BJ (cell line): ENCODE data around the gene SOX10. TPM values are rescaled to one million over a fixed set of nuclear protein-coding genes. Genes with fewer than 3 reads are reported as not detected.

Experiments used
- CTCF ChIA-PET: fragments of 350-600 bp; formaldehyde crosslinking; extraction: SDS; loops from one replicate; lab custom pipeline; 2021; ENCODE audit warnings: antibody characterized with exemption, inconsistent platforms; lab: Yijun Ruan, JAX
- POLR2A ChIA-PET: fragments of 300-600 bp; sonication (Branson Sonifier 250); formaldehyde crosslinking; extraction: SDS; loops from one replicate; lab custom pipeline; 2021; ENCODE audit warnings: antibody characterized with exemption; lab: Charles Lee
- DNase-seq: peaks from one replicate; pipeline ENCODE4 v3.0.0-alpha.2; 2011; ENCODE audit warnings: low read depth
- H3K27me3 ChIP-seq: 2 replicates; pipeline ENCODE4 v1.6.0; 2011; ENCODE audit warnings: low read length; ENCODE audit not compliant: control insufficient read depth, insufficient read depth
- H3K36me3 ChIP-seq: 2 replicates; pipeline ENCODE4 v1.5.1; 2011; ENCODE audit warnings: low read length; ENCODE audit not compliant: control insufficient read depth, insufficient read depth
- H3K4me3 ChIP-seq: 2 replicates; pipeline ENCODE4 v1.5.1; 2011; ENCODE audit warnings: low read depth, mild to moderate bottlenecking, control low read depth, low read length
- CTCF ChIP-seq: IDR thresholded peaks from 2 replicates; pipeline ENCODE4 v1.5.1; 2011; ENCODE audit warnings: low read depth, mild to moderate bottlenecking, control low read depth, inconsistent platforms, low read length, moderate library complexity; ENCODE audit not compliant: insufficient read depth
- polyA plus RNA-seq: library from polyadenylated mRNA; depleted of rRNA; stranded (reverse); fragments of >200 nt; gene quantifications from 2 replicates; pipeline ENCODE4 v1.2.3, GENCODE V29; 2011

SOX10 gene
- polyA plus RNA-seq, 1 experiment: not detected

GRCh38 chr22:37943136-37943824 is 41.1 kb downstream of the SOX10 start:
- peaks cover 27% of the 10 kb centered on the region for H3K36me3 ChIP-seq
- ChIA-PET POLR2A (no interaction called here), CTCF (interaction anchor here (0.9 to 1.8 kb wide), 2 partner anchors 9 to 56 kb away, joined by 3 to 7 read pairs; no protein-coding TSS in a partner anchor)
- H3K27me3 ChIP-seq: no peaks in the 10 kb centered on the region
- no peak for DNase-seq
- no peak for TF ChIP-seq CTCF
- H3K4me3 ChIP-seq: no peak overlapping the region

- DNase-seq: no peak
- ChIA-PET POLR2A (no interaction called here), CTCF (interaction anchor here (0.9 to 1.2 kb wide), 2 partner anchors 12 to 124 kb away, joined by 3 read pairs; no protein-coding TSS in a partner anchor)
- Histone ChIP-seq H3K36me3 (peaks cover 34% of the 10 kb centered on the region), H3K4me3 (no peak overlapping the region), H3K27me3 (no peaks in the 10 kb centered on the region)
- no peak for TF ChIP-seq CTCF
These were observed 42.2 kb downstream of the SOX10 start for GRCh38 chr22:37942133-37942532.

- Histone ChIP-seq H3K4me3 (no peak overlapping the region), H3K36me3 (peaks cover 41% of the 10 kb centered on the region), H3K27me3 (no peaks in the 10 kb centered on the region)
- ChIA-PET POLR2A (no interaction called here), CTCF (interaction anchor here (0.6 kb wide), 1 partner anchor 32 kb away, joined by 3 read pairs; no protein-coding TSS in a partner anchor)
- TF ChIP-seq CTCF: no peak
- DNase-seq: no peak
These were observed 43.5 kb downstream of the SOX10 start for GRCh38 chr22:37940698-37941376.

- Histone ChIP-seq H3K4me3 (no peak overlapping the region), H3K36me3 (peaks cover 36% of the 10 kb centered on the region), H3K27me3 (no peaks in the 10 kb centered on the region)
- ChIA-PET POLR2A (no interaction called here), CTCF (interaction anchor here (0.7 to 5.8 kb wide), 17 partner anchors 10 to 116 kb away, joined by 3 to 62 read pairs (median 5); partner anchors contain the start of genes C22orf23, GALR3, MICALL1 and POLR2F)
- DNase-seq: peak; percentile 72
- TF ChIP-seq CTCF: peak; percentile 100
These were observed 50.5 kb downstream of the SOX10 start for GRCh38 chr22:37933711-37934376.
